NCI-H2171 treated with DMSO at 0.1 percent for 48 hours (cell line): ENCODE measurements around the gene MRGPRD.

Source experiments
- DNase-seq: peaks from one replicate; lab custom pipeline; 2025; lab: John Stamatoyannopoulos, UW

Gene MRGPRD

GRCh38 chr11:68968306-68969250, 12.2 kb downstream of the MRGPRD start:
- no peak for DNase-seq

- no peak for DNase-seq
Observed at GRCh38 chr11:68966894-68967780, 13.6 kb downstream of the MRGPRD start.

- peak; percentile 56 for DNase-seq
Observed at GRCh38 chr11:68965901-68966853, 14.6 kb downstream of the MRGPRD start.

- DNase-seq = no peak
Observed at GRCh38 chr11:68963779-68964178, 17.0 kb downstream of the MRGPRD start.

GRCh38 chr11:68962527-68963250, 18.1 kb downstream of the MRGPRD start:
- no peak for DNase-seq

DNA sequence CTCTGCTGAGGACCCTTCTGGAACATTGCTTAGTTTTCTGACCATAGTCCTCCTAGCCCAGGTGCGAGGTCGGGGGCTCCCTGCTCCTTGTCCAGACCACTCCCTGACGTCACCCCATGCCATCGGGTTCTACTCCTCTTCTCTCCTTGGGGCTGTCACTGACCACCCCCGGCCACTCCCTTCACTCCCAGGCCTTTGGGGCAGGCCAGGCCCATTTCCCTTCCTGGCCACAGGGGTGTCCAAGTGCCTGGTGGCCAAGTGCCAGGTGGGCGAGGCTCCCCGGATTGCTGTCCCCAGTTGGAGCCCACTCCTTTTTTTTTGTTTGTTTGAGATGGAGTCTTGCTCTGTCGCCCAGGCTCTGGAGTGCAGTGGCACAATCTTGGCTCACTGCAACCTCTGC, 19.5 kb downstream of the MRGPRD start:
- no peak for DNase-seq

- no peak for DNase-seq
Observed at GRCh38 chr11:68960294-68961071, 20.3 kb downstream of the MRGPRD start.

DNA sequence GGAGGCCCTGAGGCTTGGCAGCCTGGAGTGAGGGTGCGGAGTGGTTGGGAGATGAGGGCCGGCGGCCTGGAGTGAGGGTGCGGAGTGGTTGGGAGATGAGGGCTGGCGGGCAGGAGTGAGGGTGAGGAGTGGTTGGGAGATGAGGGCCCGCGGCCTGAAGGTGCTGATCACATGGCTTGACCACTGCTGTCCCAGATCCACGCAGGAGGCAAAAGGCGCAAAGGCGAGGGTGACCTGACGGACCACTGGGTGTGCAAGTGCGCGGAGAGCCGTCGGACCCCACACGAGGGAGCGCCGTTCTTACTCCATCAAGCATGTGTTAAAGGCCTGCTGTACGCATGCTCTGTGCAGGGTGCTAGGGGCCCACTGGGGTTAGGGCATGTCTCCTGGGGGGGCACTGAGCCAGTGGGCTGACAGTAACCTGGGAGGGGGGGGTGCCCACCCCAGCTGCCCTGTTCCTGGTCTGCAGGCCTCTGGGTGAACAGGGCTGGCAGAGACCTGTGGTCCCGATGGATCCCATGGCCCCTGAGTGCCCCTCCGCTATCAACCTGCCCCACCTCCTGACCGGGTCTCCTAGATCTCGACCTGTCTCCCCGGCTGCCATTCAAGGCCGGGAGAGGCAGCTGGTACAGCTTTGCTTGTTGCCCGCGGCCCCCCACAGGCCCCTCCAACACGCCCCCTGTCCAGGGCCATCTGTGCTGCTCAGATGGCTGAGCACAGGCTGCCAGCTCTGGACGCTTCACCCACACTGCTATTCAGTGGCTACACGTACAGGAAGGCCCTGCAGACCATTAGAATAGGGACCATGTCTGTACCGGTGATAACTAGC, 21.1 kb downstream of the MRGPRD start:
- DNase-seq = peak; percentile 18

GRCh38 chr11:68958211-68958610, 22.6 kb downstream of the MRGPRD start:
- DNase-seq = no peak

DNA sequence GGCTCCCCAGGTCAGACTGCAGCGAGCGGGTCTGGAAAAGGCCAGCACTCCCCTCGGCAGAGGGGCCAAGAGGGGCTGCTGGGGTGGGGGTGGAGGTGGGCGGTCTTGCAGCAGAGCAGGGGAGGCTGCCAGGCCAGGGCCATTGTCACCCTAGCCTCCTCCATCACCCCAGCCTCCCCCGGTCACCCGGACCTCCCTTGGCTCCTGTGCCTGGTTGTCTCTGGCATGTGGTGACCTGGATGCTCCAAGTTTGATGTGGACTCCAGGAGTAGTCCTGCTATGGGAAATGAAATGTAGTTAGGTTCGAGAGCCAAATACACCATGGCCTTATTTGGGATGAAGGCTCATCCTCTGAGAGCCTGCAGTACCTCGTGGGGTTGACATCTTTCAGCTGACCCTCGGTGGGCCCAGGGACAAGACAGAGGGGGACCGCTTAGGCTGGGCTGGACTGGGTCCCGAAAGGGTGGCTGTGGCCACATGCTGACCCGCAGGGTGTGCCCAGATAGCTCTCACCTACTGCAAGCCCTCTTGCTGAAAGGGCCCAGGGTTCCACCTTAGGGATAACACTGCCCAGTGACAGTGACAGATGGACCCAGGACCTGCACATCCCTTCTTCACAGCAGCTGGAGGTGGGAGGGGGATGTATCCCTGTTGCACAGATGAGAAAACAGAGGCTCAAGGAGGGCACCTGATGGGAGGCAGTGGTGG, 24.1 kb downstream of the MRGPRD start:
- DNase-seq = no peak

GRCh38 chr11:68956142-68956541, 24.6 kb downstream of the MRGPRD start:
- DNase-seq = no peak

DNA sequence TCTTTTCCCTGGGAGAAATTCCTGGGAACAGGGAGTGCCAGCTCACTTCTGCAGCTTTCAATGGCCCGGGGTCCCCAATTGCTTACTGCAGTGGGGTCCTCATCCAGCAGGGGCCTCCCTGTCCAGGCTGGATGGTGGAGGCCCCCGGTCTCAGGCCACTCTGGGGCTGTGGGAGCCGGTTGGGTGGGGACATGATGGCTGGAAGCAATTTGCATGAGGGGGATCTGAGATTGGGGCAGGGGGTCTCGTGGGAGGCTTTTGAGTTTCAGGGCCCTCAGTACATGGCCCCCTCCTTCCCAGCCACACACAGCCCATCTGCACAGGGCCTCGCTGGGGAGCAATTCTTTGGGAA, 25.2 kb downstream of the MRGPRD start:
- no peak for DNase-seq

DNA sequence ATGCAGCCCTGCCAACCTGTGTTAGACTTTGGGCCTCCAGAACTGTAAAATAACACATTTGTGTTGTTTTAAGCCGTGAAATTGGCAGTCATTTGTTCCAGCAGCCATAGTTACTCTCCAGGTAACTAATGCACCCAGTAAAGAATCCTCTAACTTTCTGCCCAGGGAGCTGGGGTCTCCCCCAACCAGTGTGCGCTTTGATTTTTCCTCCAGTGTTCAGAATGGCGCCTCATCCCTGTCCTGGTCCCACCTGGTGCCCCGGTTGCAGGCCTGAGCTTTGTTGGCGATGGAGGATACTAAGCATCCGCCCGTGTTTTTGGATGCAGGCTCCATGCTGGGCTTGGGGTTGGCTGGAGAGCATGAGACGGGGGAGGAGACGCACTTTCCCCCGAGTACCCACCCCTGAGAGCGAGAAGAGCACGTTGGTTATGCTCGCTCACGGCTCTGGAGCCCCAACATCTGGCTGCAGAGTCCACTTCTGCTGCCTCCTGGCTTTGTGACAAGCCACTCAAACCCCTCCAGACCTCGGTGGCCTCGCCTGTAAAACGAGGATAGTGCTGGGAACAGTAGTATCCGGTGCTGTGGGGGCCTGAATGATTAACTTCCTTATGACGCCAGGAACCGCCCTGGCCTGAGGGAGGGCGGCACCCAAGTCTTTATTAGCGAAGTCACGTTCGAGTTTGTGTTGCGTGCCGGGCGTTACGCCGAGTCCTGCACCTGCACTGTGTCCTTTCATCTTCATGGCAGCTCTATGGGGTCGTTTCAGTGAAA, 25.8 kb downstream of the MRGPRD start:
- no peak for DNase-seq

GRCh38 chr11:68950762-68951161, 30.0 kb downstream of the MRGPRD start:
- no peak for DNase-seq

GRCh38 chr11:68950270-68950669, 30.5 kb downstream of the MRGPRD start:
- no peak for DNase-seq

DNA sequence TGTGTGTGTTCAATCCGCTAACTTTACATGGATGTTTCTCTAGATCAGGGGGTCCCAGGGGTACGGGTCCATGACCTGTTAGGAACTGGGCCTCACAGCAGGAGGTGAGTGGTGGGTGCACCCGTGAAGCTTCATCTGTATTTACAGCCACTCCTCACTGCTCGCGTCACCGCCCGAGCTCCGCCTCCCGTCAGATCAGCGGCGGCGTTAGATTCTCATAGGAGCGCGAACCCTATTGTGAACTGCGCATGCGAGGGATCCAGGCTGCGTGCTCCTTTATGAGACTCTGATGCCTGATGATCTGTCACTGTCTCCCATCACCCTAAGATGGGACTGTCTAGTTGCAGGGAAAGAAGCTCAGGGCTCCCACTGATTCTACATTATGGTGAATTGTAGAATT, 31.9 kb downstream of the MRGPRD start:
- no peak for DNase-seq

- no peak for DNase-seq
Observed at GRCh38 chr11:68948496-68948895, 32.3 kb downstream of the MRGPRD start.

GRCh38 chr11:68947151-68947550, 33.6 kb downstream of the MRGPRD start:
- no peak for DNase-seq
